Stimulated activated CD8-positive, alpha-beta memory T cell treated with anti-CD3 and anti-CD28 coated beads, Interleukin-12 subunit alpha, Interleukin-12 subunit beta, amount 100 ng/mL, for 24 hours (primary cell): Measurements from ENCODE around the gene RSBN1.
A peak's percentile ranks its signal among the peaks of the same experiment; 100 is the strongest.

ENCODE experiments used
- DNase-seq: peaks from one replicate; pipeline ENCODE4 v3.0.0-alpha.2; 2020; ENCODE audit errors: extremely low read depth

RSBN1 gene

DNA sequence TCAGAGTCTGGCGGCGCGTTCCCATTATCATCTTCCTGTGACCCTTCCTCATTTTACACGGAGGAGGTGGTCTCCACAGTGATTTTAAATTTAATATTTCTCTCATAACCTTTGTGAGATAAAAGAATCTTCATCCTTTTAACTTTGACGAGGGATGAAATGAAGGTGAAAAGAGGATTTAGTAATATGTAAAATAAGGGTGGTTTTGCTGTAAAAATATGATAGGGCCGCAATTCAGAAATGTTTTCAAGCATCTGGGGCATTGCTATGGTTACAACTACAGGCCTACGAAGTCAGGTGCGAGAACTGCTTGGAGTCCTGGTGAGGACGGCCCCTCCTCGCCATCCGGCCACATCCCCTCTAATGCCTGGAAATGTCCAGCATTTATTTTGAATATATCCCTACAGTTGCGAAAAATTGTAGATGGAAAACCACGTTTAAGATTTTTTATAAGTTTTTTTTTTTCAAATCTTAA is 422 bp upstream of the RSBN1 start:
- no peak for DNase-seq

DNA sequence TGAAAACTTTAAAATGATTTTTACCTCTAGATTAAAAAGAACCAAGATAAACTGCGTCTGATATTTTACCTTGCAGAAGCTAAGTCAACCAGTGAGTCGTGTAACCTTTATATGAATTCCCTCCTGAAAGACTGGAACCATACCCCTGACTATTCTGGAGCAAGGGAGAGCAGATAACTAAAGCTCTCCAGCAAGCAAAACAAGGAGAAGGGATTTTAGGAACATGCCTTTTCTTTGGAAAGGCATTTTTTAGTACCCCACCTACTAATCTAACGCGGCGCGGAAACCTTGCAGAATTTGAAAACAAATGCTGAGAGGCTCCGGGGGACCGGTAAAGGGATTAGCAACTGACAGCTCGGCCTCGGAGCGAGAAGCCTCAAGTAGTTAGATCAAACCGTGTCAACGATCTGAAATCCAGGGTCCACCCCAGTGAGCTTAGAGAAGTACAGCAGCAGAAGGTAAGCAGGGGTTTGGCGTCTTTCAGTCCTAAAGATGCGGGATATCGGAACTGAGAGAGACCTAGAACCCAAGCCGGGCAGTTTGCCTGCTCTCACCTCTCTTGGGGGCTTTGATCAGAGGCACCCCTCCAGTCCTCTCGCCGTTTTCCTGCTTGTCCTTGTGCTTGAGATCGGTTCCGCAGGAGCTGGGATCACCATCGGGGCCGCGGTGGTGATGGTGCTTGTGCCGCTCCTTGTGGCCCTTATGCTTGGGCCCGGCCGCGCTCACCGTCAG is 954 bp downstream of the RSBN1 start:
- DNase-seq = peak; percentile 10

DNA sequence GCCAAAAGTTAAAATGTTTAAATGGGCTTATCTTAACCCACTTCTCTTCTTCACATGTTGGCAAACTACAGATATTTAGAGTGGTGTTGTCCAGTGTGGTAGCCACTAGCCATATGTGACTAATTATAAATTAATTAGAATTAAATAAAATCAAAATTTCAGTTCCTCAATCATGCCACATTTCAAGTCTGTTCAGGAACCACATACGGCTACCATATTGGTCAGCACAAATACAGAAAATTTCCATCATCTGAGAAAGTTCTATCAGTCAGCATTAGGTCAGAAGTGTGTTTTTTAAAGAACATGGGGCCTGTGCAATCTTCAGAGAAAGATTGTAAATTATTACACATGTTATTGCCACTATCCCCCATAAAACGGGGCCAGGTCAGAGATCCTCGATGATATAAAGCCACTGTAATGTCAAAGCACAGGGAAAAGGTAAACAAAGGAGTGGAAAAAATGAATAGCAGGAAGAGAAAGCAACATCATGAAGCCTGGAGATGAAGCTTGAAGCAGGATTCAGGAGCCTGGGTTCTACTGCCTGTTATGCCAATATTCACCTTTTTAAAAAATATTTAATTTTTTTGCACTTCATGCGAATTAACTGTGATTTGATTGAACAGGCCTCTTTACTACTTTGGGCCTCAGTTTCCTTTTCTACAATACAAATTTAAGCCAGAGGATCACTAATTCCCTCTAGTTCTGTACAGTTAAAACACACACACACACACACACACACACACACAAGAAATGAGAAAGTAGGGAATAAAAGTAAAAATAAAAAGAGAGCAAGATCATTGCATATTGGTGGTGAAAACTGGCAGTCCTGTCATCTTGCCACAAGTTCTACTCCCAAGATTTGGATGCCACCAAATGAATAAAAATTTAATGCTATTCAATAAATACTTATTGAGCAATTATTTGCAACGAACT is 2.3 kb downstream of the RSBN1 start:
- DNase-seq = no peak

DNA sequence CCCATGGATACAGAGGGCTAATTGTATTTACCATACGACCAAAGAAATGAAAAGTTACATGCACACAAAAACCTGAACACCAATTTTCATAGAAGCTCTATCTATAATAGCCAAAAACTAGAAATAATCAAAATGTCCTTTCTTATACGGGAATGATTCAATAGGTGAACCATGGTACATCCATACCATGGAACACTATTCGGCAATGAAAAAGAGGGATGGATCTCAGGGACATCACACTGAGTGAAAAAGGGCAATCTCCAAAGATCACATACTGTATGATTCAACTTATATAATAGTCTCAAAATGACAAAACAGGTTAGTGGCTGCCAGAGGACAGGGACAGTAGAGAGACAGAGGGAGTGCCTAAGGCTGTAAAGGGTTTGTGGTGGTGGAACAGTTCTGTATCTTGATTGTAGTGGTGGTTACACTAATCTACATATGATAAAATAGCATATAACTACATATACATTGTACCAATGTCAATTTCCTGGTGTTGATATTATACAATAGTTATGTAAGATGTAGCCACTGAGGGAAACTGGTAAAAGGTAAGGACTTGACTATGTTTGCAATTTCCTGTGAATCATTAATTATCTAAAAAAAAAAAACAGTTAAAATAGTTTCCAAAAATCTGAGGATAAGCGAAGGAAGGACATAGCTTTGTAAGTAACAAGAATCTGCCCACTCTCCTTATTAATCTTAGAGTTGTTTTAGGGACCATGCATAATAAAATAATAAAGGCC is 3.7 kb downstream of the RSBN1 start:
- DNase-seq = no peak

DNA sequence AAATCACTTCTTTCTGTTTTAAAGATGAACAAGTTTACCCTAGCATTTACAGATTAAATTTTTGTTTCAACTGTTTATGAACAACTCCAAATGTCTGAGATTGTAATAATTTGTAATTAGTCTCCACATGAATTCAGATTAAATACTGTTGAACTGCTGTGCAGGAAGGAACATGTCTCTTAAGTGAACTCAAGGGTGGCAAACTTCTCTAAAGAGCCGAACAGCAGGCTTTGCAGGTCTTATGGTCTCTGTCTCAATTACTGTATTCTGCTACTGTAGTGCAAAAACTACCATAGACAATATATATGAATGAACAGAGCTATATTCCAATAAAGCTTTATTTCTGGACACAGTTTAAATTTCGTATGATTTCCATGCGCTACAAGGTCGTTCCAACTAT is 6.6 kb downstream of the RSBN1 start:
- no peak for DNase-seq

DNA sequence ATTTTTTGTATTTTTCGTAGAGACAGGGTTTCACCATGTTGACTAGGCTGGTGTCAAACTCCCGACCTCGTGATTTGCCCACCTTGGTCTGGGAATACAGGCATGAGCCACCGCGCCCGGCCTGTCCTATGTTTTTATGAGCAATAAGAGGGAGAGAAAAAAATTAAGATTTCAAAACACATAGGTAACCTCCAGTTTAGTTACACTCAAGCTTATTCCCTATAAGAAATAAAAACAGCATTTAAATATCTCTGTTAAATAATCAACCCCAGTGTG is 7.1 kb downstream of the RSBN1 start:
- no peak for DNase-seq

DNA sequence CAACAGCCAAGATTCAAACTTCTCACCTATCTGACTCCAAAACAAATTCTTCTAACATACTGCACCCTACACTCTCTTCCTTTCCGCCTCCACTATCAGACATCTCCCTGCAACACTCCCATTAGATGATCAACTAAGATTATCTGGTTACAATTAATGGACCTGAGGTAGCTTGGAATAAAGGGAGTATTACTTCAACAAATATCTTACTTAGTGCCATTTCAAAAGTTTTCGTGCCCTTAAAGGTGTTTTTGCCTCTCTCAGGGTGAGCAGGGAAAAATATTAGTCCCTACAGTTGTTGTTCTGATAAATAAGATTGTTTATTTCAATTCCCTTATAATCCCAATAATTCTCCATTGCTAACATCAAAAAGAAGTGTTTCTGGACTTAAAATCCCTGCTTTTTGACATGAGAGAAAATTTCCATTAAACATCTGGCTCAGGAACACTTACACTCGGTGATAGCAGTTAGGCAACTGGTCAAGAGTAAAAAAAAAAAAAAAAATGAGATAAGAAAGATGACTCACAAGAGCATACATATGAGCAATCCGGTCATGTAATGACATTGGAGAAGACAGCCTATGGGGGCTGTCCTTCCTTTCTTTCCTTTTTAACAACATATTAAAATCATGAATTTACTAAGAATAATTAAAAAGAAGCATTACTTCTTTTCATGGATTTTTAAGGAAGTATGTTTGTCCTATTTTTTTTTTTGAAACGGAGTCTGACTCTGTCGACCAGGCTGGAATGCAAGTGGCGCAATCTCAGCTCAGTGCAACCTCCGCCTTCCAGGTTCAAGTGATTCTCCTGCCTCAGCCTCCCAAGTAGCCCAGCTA is 7.6 kb downstream of the RSBN1 start:
- no peak for DNase-seq

DNA sequence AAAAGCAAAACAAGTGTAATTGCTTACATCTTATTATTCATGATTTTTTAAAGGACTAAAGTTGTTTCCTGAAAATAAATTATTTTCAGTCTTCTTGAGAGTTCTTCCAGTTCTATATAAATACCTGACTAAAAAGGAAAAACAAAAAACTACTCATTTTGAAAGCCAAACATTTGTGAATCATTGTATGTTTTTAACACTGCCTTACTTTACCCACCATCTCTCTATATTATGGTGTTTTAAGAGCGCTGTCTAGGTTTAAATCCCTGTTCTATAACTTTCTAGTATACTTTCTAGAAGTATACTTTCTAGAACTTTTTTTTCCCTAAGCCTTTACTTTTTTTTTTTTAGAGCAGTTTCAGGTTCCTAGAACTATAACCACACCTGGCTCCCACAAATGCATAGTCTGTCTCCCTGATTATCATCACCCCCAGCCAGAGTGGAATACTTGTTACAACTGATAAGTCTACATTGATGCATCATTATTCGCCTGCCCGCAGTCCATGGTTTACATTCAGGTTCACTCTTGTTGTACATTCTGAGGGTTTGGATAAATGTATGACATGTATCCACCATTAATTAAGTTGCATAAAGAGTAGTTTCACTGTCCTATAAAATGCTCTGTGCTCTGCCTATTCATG is 9.8 kb downstream of the RSBN1 start:
- DNase-seq = no peak

DNA sequence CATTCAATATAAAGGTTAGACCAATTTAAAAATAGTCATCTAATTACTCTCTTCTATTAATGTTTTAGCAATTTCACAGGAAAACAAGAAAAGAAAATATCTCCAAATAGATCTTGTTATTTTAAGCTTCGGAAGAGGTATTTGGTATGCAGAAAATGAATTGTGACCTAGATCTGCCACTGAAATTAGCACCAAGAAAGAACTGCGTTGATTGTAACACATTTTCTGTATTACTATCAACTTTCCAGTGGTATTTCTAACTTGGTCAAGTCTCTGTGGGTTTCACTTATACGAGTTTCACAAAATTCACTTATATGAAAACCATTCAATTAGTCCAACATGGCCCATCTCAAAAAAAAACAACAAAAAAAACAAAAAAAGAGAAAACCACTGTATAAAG is 11.8 kb downstream of the RSBN1 start:
- no peak for DNase-seq

DNA sequence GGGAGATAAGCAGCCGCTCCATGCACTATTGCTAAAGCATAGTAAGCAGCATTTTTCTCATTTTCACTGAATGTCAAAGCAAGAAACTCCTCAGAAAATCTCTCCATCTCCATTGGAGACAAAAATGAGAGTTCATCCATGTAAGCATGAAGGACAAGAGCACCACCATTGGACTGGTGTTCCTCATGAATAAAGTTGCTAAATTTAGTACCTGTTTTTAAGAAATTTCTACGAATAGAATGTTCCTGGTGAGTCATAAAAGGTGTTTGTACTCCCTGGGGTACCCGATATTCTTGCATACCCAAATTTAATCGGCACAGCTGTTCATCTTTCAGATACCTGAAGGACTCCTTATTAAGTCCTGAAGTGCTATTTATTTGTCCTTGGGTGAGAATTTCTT is 14.8 kb downstream of the RSBN1 start:
- DNase-seq = no peak

DNA sequence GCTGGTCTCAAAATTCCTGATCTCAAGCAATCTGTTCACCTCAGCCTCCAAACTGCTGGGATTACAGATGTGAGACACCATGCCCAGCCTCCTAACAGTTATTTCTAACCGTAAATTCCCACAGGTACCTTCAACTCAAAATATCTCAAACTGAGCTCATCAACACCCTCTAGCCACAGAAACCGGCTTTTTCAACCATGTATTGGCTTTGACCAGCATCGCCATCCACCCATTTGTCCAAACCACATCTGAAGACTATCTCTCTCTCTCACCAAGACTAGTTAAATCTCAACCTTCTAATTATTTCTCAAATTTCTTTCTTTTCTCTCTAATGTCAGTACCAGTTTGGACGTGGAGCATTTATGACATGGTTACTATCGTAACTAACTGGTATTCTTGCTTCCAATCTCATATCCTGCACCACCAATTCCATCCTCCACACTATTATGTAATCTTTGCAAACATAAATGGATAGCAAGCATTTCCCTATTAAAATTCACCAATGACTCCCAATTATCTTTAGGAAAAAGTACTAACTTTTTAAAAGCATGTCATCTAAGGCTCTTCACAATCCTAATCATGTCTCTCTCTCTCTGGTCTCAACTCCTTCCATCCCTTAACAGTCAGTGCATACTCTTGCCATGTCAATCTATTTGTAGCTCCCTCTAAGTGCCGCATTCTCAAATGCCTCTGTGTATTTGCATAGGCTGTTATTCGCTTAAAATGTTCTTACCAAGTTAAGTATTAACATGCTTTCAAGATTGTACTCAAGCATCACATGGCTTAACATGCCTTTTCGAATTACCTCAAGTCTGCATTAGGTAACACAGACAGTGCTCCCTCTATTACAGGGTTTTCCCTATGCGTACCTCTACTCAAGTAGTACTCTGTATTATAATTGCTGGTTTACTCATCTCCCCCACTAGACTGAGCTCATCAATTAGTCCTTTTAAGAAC is 18.1 kb downstream of the RSBN1 start:
- DNase-seq = no peak

DNA sequence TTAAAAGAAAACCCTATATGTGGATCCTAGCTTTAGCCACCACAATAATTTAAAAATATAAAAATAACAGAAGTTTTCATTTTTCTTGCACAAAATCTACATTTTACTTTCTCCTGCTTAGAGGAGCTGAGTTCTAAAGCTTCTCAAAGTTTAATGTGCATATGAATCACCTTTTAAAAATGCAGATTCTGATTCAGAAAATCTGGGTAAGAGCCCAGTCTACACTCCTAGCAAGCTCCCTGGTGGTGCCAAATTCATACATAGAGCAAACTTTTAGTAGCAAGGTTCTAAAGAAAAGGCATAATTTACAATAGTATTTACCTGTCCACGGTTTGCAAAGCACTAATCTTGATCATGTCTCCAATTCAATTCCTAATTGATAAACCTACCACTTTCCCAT is 19.3 kb downstream of the RSBN1 start:
- DNase-seq = no peak

DNA sequence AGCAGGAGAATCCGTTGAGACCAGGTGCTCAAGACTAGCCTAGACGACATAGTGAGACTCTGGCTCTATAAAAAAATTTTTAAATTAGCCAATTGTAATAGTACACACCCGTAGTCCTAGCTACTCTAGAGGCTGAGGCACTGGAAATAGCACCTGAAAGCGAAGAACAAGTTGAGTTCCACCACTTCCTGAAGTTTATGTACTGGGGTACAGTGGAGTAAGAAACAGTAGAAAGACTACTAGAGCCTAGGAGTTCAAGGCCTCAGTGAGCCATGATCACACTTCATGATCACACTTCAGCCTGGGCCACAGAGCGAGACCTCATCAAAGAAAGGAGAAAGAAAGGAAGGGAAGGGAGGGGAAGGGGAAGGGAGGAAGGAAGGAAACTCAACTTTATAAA is 19.8 kb downstream of the RSBN1 start:
- no peak for DNase-seq

DNA sequence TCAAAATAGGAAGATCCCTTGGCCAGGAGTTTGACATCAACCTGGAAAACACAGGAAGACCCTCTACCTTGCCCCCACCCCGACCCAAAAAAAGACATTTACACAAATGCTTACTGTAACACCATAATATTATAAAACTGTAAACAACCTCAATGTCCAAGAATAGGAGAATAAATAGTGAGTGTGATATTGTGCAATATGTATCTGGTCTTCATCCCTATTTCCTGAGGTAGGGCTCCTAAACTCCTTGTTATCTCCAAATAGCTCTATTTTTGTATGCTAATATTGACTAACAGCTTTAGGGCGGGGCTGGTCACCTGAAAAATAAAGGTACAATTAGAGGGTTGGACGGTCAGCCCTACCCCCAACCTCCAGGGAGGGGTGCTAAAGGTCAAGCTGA is 23.5 kb downstream of the RSBN1 start:
- DNase-seq = no peak

DNA sequence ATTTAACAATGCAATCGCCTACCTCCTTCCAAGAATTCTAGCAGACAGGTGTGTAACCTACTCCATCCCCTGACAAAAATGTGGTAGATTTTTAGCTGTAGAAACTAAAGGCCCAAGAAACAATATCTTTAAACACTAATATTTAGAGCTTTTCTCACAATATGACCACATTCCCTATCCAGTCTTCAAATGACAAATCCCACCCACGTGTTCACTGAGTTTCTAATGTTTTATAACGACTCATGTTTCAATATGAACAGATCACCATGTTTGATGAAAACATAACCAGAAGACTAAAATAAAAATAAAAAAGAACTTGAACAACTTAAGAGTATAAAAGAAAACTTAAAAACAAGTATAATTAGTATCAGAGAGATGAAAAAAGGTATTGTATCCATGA is 24.6 kb downstream of the RSBN1 start:
- no peak for DNase-seq

DNA sequence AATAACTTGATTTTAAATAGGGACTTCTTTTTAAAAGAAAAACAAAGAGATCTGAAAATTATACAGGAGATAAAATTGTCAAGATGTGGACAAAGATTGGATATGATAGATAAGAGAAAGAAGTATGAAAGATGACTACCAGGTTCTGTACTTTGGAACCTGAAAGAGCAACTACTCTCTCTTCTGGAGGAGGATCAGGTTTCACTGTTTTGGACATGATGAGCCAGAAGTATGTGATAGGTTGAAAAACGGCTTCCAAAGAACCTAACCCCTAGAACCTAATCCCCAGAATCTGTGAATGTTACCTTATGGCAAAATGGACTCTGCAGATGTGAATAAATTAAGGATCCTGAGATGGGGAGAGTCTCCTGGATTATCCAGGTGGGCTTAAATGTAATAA is 26.2 kb downstream of the RSBN1 start:
- no peak for DNase-seq

DNA sequence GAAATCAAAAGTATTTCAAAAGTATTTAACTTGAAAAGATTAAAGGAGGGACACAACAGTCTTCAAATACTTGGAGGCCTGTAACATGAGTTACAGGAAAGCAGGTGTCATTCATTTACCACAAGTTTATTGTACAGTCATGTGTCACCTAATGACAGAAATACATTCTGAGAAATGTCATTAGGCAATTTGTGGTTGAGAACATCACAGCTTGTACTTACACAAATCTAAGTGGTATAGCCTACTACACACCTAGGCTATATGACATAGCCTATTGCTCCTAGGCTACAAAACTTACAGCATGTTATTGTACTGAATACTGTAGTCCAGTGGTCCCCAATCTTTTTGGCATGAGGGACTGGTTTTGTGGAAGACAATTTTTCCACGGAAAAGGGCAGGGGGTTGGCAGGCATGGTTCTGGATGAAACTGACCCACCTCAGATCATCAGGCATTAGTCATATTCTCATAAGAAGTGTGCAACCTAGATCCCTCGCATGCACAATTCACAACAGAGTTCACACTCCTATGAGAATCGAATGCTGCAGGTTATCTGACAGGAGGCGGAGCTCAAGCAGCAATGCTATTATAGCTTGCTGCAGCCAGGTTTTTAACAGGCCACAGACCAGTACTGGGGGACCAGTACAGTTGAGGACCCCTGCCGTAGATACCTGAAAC is 28.0 kb downstream of the RSBN1 start:
- no peak for DNase-seq

DNA sequence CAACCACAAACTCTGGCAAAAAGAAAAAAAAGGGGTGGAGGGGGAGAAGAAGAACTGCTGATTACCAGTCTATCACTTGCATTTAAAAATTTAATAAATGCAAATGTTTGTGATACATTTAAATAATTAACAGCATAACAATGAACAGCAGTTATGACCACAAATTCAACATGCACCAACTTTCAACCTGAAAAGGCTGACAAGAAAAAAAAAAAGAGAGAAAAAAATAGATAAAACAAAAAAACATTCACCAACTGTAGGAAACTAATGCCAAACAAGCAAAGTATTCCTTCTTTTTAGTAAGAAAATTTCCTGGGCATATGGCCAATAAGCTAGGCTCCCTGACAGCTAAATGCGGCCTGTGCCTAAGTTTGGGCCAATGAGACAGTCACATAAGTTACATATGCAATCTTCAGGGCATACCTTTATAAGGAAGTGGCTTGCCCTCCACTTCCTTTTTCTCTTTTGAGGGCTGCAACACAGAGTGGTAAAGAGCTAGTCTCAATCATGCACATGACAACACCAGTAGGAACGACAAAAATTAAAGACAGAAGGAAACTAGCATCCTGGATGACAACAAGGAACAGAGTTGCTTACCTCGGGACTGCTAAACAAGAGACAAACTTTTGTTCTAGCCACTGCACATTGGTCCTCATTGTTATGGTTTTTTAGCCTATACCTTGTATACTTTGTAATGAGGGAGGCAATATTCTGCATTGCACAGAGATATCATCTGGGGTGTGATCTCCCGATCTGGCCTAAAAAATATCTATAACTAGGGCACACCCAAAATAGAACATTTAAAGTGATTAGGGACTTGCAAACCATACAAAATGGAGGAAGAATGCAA is 28.8 kb downstream of the RSBN1 start:
- DNase-seq = no peak

DNA sequence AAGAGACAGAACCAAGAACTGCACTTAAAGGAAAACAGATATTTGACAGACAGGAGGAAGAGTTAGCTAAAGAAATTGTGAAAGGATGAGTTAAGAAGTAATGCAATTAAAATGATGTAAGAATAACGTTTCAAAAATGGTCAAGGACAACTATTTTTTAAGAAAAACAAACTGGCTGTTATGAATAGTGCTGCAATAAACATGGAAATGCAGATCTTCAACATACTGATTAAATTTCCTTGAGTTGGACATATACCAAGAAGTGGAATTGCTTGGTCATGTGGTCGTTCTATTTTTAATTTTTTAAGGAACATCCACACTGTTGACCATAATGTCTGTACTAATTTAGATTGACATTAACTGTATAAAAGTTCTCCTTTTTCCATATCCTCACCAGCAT is 29.9 kb downstream of the RSBN1 start:
- DNase-seq = no peak
